ENCODE data around the gene CPOX.

DNA sequence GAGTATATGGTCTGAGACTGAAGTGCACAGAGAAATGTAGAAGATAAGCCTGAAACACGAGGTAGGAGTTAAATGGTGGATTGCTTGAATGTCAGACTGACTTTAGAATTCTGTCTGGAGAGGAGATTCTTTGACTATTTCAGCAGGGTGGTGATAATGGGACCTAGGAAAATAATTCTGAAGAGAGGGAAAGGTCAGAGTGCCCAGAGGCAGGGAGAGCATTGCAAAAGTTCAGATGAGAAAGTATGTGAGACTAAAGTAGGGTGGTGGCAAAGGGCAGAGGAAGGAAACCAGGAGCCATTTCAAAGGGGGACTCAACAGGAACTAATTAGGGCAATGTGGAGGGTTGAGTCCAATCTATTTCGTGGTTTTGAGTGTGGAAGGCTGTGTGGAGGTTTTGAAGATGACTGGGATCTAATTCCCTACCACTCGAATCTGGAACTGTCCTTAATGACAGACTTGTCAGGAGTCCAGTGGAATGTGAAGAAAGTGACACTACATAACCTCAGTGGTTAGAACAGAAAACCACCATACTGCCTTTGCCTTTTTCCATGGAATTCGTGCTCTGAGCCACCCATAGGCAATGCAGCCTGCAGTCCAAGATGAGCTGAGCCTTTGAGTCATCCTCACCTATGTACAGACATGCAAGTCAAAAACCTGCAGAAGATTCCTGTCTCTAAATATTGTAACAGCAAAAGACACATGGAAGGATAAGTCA is 16.1 kb downstream of the CPOX start:
- TF ChIP-seq, protein P1, sequence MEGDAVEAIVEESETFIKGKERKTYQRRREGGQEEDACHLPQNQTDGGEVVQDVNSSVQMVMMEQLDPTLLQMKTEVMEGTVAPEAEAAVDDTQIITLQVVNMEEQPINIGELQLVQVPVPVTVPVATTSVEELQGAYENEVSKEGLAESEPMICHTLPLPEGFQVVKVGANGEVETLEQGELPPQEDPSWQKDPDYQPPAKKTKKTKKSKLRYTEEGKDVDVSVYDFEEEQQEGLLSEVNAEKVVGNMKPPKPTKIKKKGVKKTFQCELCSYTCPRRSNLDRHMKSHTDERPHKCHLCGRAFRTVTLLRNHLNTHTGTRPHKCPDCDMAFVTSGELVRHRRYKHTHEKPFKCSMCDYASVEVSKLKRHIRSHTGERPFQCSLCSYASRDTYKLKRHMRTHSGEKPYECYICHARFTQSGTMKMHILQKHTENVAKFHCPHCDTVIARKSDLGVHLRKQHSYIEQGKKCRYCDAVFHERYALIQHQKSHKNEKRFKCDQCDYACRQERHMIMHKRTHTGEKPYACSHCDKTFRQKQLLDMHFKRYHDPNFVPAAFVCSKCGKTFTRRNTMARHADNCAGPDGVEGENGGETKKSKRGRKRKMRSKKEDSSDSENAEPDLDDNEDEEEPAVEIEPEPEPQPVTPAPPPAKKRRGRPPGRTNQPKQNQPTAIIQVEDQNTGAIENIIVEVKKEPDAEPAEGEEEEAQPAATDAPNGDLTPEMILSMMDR (IDR thresholded peaks at IDR 0.05) = no peak
- TF ChIP-seq POLR2A (IDR thresholded peaks at IDR 0.05) = no peak
- no peak for TF ChIP-seq POLR2AphosphoS5 (IDR thresholded peaks at IDR 0.05)
- TF ChIP-seq EP300 (IDR thresholded peaks at IDR 0.05) = no peak
